Measurements from ENCODE around the gene RNF40. TPM values are rescaled to one million over a fixed set of nuclear protein-coding genes. Genes with fewer than 3 reads are reported as not detected.

The RNF40 gene
- total RNA-seq, 4 donors from 2014 or later, result 55.3 to 105 (median 77.8) TPM

DNA sequence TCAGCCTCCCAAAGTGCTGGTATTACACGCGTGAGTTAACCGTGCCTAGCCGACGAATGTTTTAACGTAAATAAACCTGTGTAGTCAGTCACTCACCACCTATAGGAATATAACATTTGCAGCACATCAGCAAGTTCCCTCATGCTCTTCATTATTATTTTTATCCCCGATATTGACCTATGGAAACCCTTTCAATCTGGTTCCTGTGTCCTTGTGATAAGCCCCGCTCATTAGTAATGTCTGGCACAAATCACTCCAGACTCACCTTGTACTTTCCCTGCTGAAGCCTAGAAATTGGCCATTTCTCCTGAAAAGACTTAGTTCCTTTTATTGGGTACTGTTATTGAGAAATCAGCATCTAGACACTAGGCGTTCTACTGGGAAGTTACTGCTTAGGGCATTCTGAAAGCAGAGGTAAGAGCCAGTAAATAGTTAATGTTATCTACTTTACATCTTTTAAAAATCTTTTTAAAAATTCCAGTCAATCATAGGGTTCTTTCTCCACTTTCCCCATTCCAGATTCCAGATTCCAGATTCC lies 15.4 kb upstream of the RNF40 start:
- DNase-seq, result no peak
- intact Hi-C loops (cut with DNase I; ENCODE audit: low total_unique reads) (no loop called here), in situ Hi-C loops (cut with MboI; ENCODE audit: low pct_ligation_motif_present in 1 of 4, low pct_unique_long_range_greater_than_20kb in 1 of 4, low sequenced_read_pairs in 3 of 4) (no loop called here)
- peaks cover 0 to 7% (median 2%) of the 10 kb centered on the region in 4 donors for H3K36me3 ChIP-seq
- H3K4me1 ChIP-seq, result peaks cover 3 to 53% (median 33%) of the 10 kb centered on the region in 4 donors
- H3K27me3 ChIP-seq, result no peaks in the 10 kb centered on the region
- H3K9me3 ChIP-seq, result no peaks in the 10 kb centered on the region
- H3K27ac ChIP-seq, result peak overlapping the region; percentile 85 to 95 (median 91)
- no peak overlapping the region for H3K4me3 ChIP-seq
- 79 to 90% methylated on average over 3 to 9 of the region's 9 CpGs for WGBS, 2 donors (ENCODE audit: low coverage in 1 of 2)
- TF ChIP-seq EP300 (IDR thresholded peaks at IDR 0.05; ENCODE audit: low read depth) (no peak), POLR2A (IDR thresholded peaks at IDR 0.05) (no peak), POLR2AphosphoS5 (IDR thresholded peaks at IDR 0.05) (no peak)
- TF ChIP-seq, protein P1, sequence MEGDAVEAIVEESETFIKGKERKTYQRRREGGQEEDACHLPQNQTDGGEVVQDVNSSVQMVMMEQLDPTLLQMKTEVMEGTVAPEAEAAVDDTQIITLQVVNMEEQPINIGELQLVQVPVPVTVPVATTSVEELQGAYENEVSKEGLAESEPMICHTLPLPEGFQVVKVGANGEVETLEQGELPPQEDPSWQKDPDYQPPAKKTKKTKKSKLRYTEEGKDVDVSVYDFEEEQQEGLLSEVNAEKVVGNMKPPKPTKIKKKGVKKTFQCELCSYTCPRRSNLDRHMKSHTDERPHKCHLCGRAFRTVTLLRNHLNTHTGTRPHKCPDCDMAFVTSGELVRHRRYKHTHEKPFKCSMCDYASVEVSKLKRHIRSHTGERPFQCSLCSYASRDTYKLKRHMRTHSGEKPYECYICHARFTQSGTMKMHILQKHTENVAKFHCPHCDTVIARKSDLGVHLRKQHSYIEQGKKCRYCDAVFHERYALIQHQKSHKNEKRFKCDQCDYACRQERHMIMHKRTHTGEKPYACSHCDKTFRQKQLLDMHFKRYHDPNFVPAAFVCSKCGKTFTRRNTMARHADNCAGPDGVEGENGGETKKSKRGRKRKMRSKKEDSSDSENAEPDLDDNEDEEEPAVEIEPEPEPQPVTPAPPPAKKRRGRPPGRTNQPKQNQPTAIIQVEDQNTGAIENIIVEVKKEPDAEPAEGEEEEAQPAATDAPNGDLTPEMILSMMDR (IDR thresholded peaks at IDR 0.05), result no peak

DNA sequence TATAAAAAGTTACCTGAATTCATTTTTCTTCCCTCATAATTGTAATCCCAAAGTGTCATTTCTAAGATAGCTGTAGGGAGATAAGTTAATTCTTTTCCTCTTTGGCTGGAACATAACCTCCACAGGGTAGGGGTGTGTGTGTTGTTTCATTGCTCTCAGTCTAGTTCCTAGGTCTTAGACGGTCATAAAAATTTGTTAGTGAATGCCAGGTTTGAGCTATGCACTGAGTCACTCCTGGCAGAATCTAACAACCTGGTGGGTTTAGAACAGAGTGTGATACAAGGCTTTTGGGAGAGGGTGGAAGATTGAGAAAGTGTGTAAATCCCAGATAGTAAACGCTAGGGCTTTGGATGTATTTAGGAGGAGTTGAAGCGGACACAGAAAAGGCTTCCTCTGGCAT lies 14.8 kb upstream of the RNF40 start:
- H3K27me3 ChIP-seq, result no peaks in the 10 kb centered on the region
- peak overlapping the region; percentile 85 to 95 (median 91) for H3K27ac ChIP-seq
- in situ Hi-C loops (cut with MboI; ENCODE audit: low pct_ligation_motif_present in 1 of 4, low pct_unique_long_range_greater_than_20kb in 1 of 4, low sequenced_read_pairs in 3 of 4) (no loop called here), intact Hi-C loops (cut with DNase I; ENCODE audit: low total_unique reads) (no loop called here)
- DNase-seq, result no peak
- TF ChIP-seq, protein P1 (IDR thresholded peaks at IDR 0.05), result no peak
- TF ChIP-seq EP300 (IDR thresholded peaks at IDR 0.05; ENCODE audit: low read depth) (no peak), POLR2AphosphoS5 (IDR thresholded peaks at IDR 0.05) (peak in 2 of 3 donors; percentile 29 to 41), POLR2A (IDR thresholded peaks at IDR 0.05) (no peak)
- H3K4me3 ChIP-seq, result peak overlapping the region in 3 of 4 donors; percentile 42 to 100 (median 72)
- 32% methylated on average over 3 of the region's 3 CpGs; no CpG with 5 or more reads in 1 of the 2 donors for WGBS, 2 donors (ENCODE audit: low coverage in 1 of 2)
- no peaks in the 10 kb centered on the region for H3K9me3 ChIP-seq
- H3K4me1 ChIP-seq, result peaks cover 0 to 47% (median 29%) of the 10 kb centered on the region in 4 donors
- H3K36me3 ChIP-seq, result peaks cover 0 to 7% (median 2%) of the 10 kb centered on the region in 4 donors

DNA sequence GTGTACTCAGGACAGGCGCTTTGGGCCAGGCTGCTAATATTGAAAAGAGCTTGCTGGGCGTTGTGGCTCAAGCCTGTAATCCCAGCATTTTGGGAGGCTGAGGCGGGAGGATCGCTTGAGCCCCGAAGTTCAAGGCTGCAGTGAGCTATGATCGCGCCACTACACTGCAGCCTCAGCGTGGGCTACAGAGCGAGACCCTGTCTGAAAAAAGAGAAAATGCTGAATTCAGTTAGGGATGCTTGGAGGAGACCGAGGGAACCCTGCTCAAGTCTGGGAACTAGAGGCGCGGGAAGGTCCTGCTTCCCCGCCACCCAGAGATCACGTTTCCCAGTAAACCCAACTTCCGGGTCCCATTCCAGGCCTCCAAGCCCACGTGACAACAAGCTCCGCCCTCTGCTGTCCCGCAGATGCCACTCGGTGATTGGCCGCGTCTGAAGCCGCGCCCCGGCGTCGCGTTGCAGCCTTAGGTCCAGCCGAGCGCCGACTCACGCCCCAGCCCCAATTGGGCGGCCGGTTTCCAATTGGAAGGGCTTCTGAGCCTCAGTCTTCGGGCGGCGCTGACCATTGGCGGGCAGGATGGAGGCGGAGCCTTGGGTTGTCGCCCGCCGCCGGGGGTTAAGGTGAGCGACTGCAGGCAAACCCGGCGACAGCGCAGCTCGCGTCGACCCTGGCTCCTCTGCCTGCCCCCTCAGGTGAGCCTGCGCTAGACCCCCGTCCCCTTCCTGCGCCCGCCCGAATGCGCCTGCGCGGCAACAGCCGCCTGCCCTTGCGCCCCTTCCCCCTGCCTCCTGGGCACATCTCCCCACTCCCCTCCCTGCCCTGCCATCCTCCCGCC lies 14.1 kb upstream of the RNF40 start, which contains the start of gene PHKG2:
Gene PHKG2, plus strand, starts transcription at position 627 of the 835 bp plus-strand sequence. CDS start 396 bp downstream, outside the sequence.
- intact Hi-C loops (cut with DNase I; ENCODE audit: low total_unique reads), result no loop called here
- Histone ChIP-seq H3K27me3 (no peaks in the 10 kb centered on the region), H3K4me3 (peak within 1 kb of the TSS; percentile 72 to 100 (median 96))

More for the DNA sequence above, 14.1 kb upstream of the RNF40 start, which contains the start of gene PHKG2:
- Histone ChIP-seq H3K36me3 (peaks cover 0 to 9% (median 2%) of the 10 kb centered on the region in 4 donors), H3K27ac (peak within 1 kb of the TSS; percentile 85 to 95 (median 91)), H3K4me1 (peaks cover 0 to 47% (median 27%) of the 10 kb centered on the region in 4 donors), H3K9me3 (no peaks in the 10 kb centered on the region)
- WGBS, 2 donors (ENCODE audit: low coverage in 1 of 2), result 5 to 7% methylated on average over 3 to 17 of the region's 60 CpGs
- TF ChIP-seq, protein P1 (IDR thresholded peaks at IDR 0.05), result peak in 2 of 5 experiments; percentile 15 to 33
- TF ChIP-seq EP300 (IDR thresholded peaks at IDR 0.05; ENCODE audit: low read depth) (no peak), POLR2A (IDR thresholded peaks at IDR 0.05) (peak; percentile 87), POLR2AphosphoS5 (IDR thresholded peaks at IDR 0.05) (peak; percentile 81 to 89 (median 89))
- in situ Hi-C loops (cut with MboI; ENCODE audit: low pct_ligation_motif_present in 1 of 4, low pct_unique_long_range_greater_than_20kb in 1 of 4, low sequenced_read_pairs in 3 of 4), result no loop called here
- DNase-seq, result peak; percentile 99

Measured in transverse colon (tissue), 4 donors.